ENCODE results near the gene LBH. TPM values are rescaled to one million over a fixed set of nuclear protein-coding genes. Genes with fewer than 3 reads are reported as not detected.

Gene LBH
- total and polyA plus RNA-seq, 2 experiments from 2014 or later: 17.5 to 30.3 TPM

DNA sequence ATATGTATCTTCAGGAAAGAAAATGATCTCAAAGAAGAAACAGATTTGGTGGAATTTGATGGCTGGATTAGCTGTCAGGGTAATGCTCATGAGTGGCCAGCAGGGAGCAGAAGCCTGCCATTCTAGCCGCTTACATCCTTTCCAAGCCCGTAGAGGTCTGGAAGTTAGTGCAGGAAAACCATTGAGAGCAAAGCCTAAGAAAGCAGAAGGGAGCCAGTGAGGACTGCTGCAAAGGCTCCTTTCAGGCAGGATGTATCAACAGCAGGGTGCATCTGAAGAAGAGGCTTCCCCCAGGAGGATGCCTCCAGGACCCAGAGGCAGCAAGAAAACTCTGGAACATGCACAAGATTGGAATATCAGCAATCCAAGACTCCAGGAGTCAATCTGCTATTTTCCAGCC, 22.9 kb upstream of the LBH start:
- Histone ChIP-seq H3K79me2 (replicated peaks; ENCODE audit: insufficient read depth) (no peaks in the 10 kb centered on the region), H3K27me3 (ENCODE audit: insufficient read depth) (no peaks in the 10 kb centered on the region), H4K20me1 (replicated peaks; ENCODE audit: insufficient read depth) (no peaks in the 10 kb centered on the region), H3F3A (replicated peaks; ENCODE audit: low read depth) (no peaks in the 10 kb centered on the region), H3K9me2 (ENCODE audit: insufficient read depth) (0 out of 2 replicates have a peak, but pooled peaks cover under 1% of the 10 kb centered on the region), H3K27ac (ENCODE audit: low read depth) (no peak overlapping the region), H3K36me3 (ENCODE audit: insufficient read depth) (no peaks in the 10 kb centered on the region), H3K4me1 (ENCODE audit: insufficient read depth) (no peaks in the 10 kb centered on the region), H2AFZ (no peak overlapping the region), H3K4me2 (no peak overlapping the region), H3K4me3 (no peak overlapping the region)
- H3K4me3 Mint-ChIP-seq: no peak overlapping the region
- DNase-seq (ENCODE audit: low spot score) (peak; percentile 92), ATAC-seq (peak; percentile 99)
- no peaks in the 10 kb centered on the region for H3K36me3 Mint-ChIP-seq (ENCODE audit: low read depth)
- no peak overlapping the region for H3K27ac Mint-ChIP-seq
- H3K9me3 Mint-ChIP-seq: no peaks in the 10 kb centered on the region
- TF ChIP-seq, protein P1, sequence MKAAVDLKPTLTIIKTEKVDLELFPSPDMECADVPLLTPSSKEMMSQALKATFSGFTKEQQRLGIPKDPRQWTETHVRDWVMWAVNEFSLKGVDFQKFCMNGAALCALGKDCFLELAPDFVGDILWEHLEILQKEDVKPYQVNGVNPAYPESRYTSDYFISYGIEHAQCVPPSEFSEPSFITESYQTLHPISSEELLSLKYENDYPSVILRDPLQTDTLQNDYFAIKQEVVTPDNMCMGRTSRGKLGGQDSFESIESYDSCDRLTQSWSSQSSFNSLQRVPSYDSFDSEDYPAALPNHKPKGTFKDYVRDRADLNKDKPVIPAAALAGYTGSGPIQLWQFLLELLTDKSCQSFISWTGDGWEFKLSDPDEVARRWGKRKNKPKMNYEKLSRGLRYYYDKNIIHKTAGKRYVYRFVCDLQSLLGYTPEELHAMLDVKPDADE (IDR thresholded peaks at IDR 0.05): peak; percentile 69; the same call in 1 of the 2 replicates
- TF ChIP-seq, protein P2, sequence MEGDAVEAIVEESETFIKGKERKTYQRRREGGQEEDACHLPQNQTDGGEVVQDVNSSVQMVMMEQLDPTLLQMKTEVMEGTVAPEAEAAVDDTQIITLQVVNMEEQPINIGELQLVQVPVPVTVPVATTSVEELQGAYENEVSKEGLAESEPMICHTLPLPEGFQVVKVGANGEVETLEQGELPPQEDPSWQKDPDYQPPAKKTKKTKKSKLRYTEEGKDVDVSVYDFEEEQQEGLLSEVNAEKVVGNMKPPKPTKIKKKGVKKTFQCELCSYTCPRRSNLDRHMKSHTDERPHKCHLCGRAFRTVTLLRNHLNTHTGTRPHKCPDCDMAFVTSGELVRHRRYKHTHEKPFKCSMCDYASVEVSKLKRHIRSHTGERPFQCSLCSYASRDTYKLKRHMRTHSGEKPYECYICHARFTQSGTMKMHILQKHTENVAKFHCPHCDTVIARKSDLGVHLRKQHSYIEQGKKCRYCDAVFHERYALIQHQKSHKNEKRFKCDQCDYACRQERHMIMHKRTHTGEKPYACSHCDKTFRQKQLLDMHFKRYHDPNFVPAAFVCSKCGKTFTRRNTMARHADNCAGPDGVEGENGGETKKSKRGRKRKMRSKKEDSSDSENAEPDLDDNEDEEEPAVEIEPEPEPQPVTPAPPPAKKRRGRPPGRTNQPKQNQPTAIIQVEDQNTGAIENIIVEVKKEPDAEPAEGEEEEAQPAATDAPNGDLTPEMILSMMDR (conservative IDR thresholded peaks at IDR 0.05; ENCODE audit: low read depth in 2 of 2): peak; percentile 91 to 93
- TF ChIP-seq, protein P3, sequence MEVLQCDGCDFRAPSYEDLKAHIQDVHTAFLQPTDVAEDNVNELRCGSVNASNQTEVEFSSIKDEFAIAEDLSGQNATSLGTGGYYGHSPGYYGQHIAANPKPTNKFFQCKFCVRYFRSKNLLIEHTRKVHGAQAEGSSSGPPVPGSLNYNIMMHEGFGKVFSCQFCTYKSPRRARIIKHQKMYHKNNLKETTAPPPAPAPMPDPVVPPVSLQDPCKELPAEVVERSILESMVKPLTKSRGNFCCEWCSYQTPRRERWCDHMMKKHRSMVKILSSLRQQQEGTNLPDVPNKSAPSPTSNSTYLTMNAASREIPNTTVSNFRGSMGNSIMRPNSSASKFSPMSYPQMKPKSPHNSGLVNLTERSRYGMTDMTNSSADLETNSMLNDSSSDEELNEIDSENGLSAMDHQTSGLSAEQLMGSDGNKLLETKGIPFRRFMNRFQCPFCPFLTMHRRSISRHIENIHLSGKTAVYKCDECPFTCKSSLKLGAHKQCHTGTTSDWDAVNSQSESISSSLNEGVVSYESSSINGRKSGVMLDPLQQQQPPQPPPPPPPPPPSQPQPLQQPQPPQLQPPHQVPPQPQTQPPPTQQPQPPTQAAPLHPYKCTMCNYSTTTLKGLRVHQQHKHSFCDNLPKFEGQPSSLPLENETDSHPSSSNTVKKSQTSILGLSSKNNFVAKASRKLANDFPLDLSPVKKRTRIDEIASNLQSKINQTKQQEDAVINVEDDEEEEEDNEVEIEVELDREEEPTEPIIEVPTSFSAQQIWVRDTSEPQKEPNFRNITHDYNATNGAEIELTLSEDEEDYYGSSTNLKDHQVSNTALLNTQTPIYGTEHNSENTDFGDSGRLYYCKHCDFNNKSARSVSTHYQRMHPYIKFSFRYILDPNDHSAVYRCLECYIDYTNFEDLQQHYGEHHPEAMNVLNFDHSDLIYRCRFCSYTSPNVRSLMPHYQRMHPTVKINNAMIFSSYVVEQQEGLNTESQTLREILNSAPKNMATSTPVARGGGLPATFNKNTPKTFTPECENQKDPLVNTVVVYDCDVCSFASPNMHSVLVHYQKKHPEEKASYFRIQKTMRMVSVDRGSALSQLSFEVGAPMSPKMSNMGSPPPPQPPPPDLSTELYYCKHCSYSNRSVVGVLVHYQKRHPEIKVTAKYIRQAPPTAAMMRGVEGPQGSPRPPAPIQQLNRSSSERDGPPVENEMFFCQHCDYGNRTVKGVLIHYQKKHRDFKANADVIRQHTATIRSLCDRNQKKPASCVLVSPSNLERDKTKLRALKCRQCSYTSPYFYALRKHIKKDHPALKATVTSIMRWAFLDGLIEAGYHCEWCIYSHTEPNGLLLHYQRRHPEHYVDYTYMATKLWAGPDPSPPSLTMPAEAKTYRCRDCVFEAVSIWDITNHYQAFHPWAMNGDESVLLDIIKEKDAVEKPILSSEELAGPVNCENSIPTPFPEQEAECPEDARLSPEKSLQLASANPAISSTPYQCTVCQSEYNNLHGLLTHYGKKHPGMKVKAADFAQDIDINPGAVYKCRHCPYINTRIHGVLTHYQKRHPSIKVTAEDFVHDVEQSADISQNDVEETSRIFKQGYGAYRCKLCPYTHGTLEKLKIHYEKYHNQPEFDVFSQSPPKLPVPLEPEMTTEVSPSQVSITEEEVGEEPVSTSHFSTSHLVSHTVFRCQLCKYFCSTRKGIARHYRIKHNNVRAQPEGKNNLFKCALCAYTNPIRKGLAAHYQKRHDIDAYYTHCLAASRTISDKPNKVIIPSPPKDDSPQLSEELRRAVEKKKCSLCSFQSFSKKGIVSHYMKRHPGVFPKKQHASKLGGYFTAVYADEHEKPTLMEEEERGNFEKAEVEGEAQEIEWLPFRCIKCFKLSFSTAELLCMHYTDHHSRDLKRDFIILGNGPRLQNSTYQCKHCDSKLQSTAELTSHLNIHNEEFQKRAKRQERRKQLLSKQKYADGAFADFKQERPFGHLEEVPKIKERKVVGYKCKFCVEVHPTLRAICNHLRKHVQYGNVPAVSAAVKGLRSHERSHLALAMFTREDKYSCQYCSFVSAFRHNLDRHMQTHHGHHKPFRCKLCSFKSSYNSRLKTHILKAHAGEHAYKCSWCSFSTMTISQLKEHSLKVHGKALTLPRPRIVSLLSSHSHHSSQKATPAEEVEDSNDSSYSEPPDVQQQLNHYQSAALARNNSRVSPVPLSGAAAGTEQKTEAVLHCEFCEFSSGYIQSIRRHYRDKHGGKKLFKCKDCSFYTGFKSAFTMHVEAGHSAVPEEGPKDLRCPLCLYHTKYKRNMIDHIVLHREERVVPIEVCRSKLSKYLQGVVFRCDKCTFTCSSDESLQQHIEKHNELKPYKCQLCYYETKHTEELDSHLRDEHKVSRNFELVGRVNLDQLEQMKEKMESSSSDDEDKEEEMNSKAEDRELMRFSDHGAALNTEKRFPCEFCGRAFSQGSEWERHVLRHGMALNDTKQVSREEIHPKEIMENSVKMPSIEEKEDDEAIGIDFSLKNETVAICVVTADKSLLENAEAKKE (CRISPR knock-in tag; IDR thresholded peaks at IDR 0.05): no peak; the same call in 1 of the 2 replicates
- TF ChIP-seq EZH2phosphoT487 (IDR thresholded peaks at IDR 0.05; ENCODE audit: unreplicated experiment): no peak
- peaks cover 5% of the 10 kb centered on the region; the same call in 2 of the 3 replicates for H3K4me1 Mint-ChIP-seq
- H3K27me3 Mint-ChIP-seq (ENCODE audit: insufficient read depth, low read depth, poor library complexity): no peaks in the 10 kb centered on the region
